GM19395 (cell line): Measurements from ENCODE around the gene SIAE.
"Not testable (repeated sequence)": the region's sequence is repeated elsewhere in the genome, so short reads cannot be mapped to it uniquely, and the experiment has no call there.

ENCODE experiments used
- ATAC-seq: cut with Tn5 transposase; IDR thresholded peaks from one replicate; pipeline ENCODE4 v1.9.1; 2021; ENCODE audit warnings: mild to moderate bottlenecking, moderate library complexity; ENCODE audit not compliant: unreplicated experiment

The SIAE gene

DNA sequence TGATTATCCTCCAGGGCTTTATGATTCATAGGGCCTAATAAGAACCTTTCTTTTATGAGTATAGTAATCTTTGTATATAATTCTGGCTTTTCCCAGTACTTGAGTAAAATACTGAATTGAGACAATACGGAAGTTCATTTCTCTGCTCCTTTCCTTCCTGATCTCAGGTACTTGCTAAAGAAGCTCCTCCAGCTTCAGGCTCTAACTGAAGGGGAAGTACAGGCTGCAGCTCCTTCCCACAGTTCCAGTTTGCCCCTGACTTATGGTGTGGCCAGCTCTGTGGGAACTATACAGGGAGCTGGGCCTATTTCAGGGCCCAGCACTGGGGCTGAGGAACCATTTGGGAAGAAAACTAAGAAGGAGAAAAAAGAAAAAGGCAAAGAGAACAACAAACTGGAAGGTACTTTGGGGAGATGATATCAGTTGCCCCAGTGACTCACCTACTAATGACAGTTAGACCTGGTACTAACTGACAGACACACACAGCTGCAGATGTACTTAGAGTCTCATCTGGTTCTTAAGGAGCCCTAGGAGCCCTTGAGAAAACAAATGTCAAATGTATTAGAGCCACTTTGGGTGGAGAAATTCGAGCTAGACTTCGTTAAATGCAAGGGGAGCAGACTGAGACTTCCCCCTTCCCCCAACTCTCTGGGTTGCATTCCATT is 47.9 kb downstream of the SIAE start:
- ATAC-seq = no peak

DNA sequence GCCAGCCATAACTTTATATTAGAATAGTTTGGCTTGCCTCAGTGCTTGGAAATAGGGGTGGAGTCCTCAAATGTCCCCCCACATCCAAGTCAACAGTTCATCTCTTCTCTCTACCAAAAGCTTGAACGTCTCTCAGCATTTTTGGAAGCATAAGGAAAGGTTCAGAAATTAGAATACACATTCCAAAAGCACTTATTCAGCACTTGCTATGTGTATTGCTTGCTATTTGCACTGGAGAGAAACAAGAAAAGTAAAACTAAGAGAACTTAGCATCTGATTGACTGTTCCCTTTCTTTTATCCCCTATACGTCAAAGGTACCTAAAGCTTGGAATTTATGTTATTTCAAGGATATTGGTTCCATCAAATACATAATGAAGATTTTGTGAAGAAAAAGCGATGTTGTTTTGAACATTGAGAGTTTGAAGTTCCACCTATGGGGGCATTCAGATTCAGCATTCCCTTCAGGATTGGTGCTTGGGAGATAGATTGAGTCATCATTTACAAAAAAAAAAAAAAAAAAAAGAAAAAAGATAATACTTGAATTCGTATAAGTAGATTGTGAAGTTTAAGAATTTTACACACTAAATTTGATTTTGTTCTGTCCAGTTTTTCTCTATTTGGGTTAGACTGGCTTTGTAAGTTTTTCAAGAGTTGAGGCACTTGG is 49.5 kb downstream of the SIAE start:
- no peak for ATAC-seq

DNA sequence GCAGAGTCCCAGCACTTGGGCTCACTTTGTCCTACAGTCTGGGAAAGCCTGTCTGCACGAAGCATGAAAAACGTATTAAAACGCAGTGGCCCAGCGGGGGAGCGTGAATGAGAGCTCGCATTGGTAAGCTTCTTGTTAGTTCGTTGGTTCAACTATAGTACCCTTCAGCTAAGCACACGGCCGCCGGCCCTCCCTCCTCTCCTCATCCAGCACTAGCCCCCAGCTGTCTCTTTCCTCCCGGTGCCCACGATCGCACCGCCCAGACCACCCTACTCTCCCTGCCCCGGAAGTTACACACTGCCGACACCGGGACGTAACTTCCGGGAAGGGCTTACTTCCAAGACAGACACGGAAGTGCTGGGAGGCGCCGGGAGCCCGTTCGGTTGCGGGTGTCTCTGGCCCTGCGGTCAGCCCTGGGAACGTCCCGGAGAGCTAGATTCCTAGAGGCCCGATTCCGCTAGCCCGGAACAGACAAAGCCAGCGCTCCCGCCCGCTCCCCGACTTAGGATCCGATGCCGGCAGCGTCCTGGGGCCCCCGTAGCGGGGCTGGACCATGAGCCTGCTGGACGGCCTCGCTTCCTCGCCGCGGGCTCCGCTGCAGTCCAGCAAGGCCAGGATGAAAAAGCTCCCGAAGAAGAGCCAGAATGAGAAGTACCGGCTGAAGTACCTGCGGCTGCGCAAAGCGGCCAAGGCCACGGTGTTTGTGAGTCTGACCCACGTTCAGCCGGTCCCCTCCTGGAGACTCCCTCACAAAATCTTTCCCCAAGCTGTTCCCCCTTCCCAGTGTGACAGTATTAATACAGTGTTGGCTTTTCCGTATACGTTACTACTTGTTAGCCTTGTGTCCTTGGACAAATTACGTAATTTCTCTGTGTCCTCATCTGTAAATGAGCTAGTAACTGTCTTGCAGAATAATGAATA is 50.7 kb downstream of the SIAE start, which contains the start of gene TBRG1:
TSS of gene TBRG1 (plus strand) at position 334 of the 921 bp plus-strand sequence. CDS start at position 554, 220 bp downstream.
- ATAC-seq = peak; percentile 98

DNA sequence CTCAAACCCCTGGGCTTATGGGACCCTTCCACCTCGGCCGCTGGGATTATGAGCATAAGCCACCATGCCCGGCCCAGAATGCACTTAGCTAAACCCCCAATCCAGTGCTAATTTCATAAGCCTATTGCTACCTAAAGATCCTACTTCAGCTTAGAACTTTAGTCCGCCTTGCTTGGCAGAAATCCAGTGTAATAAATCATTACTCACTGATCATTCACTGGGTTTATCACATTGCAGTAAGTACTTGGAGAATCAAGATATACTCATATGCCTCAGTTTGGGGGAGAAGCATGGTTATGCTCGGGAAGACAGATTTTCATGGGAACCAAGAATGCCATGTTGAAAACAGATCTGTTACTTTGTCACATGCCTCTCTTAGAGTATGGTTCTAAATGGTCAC is 54.7 kb downstream of the SIAE start:
- no peak for ATAC-seq

DNA sequence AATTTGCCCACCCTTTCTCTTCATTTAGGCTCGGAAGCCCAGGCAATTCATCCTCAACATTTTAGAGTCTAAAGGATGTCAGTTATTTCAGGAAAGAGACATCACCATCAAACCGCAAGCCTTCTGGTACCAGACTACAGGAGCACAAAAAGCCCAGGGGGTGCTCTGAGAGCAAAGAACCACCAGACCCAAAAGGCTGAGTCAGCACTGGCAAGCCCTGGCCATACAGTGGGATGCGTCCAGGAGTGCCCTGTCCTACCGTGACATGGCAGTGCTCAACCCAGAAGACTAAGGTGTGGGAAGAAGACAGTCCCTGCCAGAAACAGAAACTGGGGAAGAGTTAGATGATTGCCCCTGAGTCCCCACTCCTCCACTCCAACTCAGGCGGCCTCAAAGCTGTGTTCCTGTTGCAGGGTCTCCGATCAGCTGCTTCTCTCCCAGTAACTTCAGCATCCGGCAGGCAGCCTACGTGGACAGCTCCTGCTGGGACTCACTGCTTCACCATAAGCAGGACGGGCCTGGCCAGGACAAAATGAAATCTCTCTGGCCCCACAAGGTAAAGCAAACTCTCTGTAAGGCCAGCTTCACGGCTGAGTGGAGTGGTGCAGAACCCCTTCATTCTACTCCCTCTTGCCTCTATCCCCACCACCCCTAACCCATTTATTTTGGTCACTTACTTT is 60.8 kb downstream of the SIAE start:
- no peak for ATAC-seq

DNA sequence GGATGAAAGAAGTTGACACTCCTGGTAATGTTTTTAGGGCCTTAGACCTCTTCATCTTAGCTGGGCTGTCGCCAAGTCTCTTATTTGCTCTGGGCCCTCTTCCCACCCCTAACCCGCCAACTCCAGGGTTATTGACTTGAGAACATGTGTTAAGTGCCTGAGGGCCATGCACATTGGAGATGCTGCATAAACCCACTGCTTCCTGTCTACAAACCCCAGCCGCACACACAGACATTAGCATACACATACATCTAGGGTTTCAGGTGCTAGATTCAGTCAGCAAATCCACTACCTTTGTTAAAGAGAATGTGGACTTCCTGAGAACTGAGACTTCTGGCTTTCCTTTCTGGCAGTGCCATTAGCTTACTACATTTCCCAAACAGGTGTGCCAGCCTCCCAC is 61.5 kb downstream of the SIAE start:
- peak; percentile 72 for ATAC-seq

DNA sequence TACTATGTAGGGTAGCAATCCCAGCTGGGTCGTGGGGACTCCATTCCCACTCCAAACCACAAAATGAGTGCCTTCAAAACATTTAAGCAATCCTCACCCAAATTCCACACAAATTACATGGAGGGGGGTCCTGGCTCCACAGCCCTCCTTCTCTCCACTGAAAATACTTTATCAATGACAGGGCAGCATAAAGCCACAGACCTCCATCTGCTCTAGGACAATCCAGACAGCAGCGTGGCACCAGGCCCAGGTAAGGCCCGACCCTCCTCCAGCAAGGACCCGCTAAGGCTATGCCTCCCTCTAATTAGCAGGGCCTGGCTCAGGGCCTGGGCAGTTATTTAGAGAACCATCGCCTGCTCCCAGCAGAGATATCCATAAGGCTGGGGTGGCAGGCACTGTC is 62.5 kb downstream of the SIAE start, which contains the start of gene PANX3:
TSS of gene PANX3 (plus strand) at position 365 of the 400 bp plus-strand sequence. CDS start 129 bp downstream, outside the sequence.
- ATAC-seq = no peak

DNA sequence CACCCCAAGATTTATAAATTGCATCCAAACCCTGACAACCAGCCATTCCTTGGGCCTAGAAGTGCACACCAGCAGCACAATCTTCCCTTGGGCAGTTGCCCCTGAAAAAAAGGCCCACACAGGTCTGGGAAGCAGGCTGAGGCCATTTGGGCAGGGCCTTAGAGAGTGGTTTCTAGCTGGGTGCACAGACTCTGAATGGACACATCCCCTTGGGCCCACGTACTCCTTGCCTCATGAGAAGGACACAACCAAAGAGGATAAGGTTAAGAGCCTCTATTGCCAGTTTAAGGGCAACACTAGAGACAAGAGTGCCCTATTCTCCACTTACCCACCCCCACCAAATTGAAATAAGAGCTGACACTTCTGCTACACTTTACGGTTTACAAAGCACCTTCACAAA is 63.2 kb downstream of the SIAE start:
- ATAC-seq = no peak

DNA sequence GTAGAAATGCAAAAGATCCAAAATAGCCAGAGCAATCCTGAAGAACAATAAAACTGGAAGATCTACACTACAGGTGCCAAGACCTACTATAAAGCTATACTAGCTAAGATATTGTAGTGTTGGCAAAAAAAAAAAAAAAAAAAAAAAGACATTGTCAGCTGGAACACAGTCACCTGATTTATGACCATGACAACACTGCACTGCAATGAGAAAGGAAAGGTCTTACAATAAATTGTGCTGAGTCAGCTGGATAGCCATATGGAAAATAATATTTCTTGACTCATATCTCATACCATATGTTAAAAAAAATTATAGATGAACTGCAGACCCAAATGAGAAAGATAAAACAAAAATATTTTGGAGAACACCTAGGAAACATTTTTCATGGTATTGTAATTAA is 65.4 kb downstream of the SIAE start:
- ATAC-seq = no peak

DNA sequence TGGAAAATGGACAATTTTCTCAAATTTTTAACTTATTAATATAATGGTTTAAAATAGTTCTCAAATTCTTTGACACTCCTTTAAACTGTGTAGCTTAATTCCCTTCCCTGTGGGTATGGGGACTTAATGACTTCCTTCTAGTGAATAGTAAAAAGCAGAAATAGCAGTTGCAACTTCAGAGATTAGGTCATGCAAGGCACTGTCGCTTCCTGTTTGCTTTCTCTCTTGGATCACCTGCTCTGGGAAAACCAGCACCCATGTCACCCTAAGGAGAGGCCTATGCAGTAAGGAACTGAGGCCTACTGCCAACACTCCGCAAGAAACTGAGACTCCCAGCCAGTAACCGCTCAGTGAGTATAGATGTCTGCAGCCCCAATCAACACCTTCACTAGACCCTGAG is 67.8 kb downstream of the SIAE start:
- ATAC-seq = no peak

DNA sequence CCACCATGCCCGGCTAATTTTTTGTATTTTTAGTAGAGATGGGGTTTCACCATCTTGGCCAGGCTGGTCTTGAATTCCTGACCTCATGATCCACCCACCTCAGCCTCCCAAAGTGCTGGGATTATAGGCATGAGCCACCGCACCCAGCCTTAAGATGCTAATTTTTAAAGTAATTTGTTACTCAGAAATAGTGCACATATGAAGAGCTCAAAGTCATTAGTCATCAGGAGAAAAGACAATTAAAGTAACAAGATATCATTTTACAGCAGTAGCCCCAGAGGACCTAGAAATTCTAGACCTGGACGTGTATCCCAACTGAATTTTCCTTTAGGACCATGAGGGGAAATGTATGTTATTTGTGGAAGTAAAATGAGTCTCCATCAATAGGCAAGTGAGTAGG is 70.8 kb downstream of the SIAE start:
- not testable (repeated sequence) for ATAC-seq

DNA sequence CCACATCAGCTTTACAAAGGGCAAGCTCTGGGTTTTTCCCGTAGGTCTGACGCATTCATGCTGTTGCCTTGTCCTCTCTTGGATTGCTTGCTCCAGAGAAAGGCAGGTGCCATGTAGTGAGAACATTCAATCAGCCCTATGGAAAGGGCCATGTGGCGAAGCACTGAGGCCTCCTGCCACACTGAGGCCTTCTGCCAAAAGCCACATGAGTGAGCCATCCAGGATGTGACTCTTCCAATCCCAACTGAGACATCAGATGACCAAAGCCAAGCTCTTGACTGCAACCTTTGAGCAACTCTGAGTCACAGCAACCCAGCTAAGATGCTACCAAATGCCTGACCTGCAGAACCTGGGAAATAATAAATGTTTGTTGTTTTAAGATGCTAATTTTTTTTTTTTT is 71.3 kb downstream of the SIAE start:
- no peak for ATAC-seq

DNA sequence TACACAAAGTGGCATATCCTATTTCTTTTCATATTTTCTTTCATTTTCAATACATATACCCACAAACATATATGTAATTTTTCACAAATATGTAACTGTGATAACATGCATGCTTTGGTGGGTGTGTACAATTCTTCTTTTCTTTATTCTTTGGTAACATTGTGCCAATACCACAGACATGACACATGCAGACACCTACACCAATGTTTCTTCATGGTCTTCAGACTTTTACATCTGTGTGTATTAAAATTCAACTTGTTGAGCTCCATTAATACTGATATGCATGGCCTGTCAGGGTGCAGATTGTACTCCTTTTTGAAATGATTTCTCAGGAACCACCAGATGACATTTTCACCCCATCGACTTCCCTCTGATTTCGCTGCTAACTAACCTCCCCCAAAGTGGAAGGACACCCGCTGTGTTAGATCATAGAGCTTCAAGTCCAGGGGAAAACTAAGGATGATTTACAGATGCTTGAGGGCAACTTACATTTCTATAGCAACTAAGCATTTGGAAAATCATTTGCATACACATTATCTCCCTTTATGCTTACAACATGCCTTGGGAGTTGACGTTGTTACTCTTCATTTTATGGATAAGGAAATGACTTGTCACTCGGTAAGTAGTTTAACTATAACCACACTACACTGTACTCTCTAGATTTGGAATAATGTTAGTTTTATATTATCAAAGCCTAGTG is 72.8 kb downstream of the SIAE start:
- no peak for ATAC-seq

DNA sequence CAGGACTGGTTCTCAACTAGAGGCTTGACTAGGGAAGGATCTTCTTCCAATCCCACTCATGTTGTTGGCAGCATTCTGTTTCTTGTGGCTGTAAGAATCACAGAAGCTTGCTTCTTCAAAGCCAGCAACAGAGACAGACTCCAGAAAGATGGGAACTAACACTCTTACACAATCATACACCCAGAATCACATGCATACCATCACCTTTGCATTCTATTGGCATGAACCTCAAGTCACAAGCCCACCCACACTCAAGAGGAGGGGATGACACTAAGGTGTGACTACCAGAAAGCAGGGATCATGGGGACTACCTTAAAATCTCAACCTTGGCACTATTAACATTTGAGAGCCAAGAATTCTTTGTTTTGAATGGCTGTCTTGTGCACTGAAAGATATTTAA is 75.9 kb downstream of the SIAE start:
- no peak for ATAC-seq

DNA sequence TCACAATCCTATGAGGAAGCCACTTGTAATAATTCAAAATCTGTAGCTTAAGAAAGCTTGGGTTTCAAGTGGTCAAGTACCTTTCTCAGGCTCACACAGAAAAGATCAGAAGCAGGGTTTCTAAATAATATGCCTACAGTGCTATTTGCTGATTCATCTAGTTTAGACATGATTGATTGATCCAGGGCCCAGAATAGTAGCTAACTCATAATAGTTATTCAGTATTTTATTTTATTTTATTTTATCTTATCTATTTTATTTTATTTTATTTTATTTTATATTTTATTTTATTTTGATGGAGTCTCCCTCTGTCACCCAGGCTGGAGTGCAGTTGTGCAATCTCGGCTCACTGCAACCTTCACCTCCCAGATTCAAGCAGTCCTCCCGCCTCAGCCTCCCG is 78.2 kb downstream of the SIAE start:
- ATAC-seq = no peak

DNA sequence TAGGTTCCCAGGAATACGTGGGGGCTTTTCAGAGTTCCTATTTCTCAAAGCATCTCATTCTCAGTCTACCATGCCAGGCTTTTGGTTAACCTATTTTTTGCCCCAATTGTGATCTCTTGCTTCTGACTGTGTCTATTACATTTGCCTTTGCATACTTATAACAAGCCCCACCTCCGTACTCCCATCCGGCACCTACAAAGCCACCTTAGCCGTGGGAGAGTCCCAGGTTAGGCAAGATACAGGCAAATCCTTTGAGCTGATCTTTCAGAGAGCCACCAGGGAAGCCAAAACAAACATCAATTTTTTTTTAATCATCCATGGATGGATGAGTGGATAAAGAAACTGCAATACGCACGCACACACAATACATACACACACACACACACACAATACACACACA is 80.9 kb downstream of the SIAE start:
- ATAC-seq = no peak

DNA sequence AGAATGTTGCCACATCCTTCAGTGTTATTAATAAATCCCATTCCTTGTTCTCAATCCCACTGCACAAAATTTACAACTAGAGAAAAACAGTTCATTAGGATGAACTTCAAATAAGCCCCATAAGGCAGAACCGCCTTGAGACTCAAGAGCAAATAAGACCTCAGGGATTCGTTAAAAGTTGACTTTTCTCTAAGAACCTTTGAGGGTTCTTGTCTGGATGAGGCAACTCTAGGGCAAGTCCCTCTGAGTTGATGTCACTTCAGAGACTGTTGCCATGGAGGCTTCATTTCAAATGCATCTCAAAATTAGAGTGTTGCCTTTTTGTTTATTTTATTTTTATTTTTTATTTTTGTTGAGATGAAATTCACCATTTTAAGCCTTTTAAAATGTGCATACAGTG is 82.1 kb downstream of the SIAE start:
- no peak for ATAC-seq

DNA sequence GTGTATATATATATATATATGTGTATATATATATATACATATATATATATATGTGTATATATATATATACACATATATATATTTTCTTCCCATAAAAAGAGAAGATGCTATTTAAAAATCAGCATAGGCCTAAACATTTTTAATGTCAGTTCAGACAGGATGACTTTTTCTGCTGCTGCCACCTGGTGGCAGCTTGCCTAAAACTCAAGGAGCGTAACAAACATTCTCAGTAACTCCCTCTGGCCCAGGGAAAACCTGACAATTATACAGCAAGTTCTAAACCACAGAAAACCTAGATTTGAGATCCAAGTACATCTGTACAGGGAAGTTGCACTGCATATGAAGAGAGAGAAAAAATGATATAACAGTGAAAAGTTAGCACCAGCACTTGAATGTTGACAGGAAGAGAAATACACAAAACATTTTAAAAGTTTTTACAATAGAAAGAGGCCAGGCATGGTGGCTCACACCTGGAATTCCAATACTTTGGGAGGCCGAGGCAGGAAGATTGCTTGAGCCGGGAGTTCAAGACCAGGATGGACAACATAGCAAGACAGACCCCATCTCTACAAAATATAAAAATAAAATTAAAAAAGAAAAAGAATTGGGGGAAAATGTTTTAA is 87.2 kb downstream of the SIAE start:
- peak; percentile 62 for ATAC-seq

DNA sequence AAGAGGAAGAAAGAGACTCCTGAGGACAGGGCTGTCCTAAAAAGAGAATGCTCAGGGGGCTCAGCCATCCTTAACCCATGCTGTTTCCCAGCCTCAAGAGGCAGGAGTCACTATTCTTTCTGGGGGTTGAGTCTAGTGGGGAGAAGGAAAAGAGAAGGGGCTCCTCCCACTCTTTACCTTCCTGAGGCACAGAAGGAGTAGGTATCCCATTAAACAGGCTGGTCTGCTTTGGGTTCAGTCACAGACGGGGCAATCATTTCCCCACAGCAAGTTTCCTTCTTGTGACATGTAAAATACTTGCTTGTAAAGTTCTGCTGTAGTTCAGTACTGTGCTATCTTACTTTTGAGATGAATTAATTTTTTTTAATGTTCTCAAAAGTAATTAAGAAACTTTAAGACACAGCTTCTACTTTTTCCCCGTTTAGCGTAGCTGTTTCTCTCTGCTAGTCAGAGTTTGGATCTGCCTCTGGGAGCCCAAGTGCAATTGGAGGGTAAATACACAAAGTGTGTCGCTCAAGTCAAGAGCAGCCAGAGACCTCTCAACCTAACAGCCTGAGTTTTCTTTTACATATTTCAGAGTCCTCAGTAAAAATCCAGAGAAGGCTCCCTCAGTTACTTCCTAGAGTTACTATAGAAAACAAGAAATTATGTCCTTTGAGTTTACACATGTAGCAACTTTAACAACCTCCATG is 88.7 kb downstream of the SIAE start:
- ATAC-seq = no peak
